NCI-H2107 (cell line): ENCODE results near the gene XPO6.

ENCODE experiments used
- DNase-seq: peaks from one replicate; lab custom pipeline; 2025; lab: John Stamatoyannopoulos, UW

XPO6 gene

DNA sequence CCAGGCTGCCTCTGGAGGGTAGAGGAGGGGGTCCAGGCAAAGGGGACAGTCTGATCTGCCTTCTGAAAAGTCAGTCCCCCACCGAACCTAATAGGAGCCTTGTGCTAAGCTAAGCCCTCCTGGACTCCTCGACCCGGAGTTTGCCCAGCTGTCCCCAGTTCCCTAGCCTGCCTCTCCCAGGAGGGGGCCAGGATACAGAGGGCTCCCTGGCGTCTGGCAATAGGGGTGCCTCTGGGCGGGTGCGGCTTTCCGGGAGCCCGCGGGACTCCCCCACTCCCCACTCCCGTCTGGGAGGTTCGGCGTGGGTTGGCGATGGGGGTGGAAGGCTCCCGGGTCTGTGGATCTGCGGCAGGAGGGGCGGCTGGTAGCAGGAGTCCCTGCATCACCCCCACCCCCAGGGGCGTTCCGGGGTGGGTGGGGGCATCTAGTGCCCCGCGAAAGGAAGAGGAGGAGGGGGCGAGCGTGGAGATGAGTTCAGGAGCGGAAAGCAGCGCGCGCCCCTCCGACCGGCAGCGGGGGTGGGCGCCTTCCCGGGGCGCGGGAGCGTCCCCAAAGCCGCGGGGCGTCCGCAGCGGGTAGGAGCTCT lies 149.4 kb downstream of the XPO6 start:
- no peak for DNase-seq

GRCh38 chr16:28061352-28062101 lies 150.2 kb downstream of the XPO6 start:
- DNase-seq = no peak

- no peak for DNase-seq
Measured at GRCh38 chr16:28059841-28060575, 151.8 kb downstream of the XPO6 start.

DNA sequence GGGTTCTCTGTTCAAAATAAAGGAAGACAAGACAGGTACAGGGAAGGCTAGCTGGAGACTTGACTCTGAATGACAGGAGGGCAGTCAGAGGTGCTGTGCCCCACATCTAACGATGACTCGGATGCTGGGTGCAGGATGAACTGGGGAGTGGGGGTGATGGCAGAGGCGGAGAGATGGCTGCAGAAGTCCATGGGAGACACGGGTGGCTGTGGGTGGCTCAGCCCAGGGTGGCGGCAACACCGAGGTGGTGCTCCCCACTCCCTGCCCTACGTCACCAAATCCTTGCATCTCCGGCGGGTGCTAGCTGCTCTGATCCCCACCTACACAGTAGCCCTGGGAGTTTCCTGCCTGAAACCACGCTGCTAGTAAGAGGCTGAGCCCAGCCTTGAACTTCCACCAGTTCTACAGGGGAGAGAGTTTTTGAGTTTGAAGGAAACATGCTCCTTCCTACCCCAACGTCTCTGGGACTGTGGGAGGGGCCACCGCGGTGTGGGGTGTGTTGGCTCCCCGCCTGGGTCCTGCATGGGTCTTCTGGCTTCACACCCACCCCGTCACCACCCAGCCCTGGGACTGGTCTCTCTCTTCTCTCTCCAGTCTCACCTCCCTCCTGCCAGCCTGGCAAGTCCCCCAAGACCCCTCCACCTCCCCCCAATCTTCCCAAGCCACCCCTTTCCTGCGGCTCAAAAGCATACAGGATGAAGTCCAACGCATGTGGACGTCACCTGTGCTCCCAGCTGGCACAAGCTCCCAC lies 152.8 kb downstream of the XPO6 start:
- DNase-seq = no peak

GRCh38 chr16:28057949-28058348 lies 153.8 kb downstream of the XPO6 start:
- DNase-seq = no peak

DNA sequence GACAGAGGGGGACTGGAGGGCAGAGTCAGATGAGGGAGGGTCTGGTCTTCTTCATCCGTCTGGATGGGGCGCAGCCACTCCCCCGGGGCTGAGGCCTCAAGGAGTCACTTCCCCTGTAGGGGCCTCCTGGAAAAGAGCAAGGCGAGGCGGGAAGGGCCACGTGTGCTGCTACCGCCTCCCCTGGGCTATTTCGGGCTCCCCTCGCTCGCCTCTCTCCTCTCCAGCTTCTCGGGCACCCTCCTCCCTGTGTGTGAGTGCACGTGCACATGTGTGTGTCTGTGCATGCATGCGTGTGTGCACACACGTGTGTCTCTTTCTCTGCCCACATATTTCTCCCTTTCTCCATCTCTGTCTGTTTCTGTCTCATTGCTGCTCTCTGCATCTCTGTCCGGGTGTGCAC lies 158.3 kb downstream of the XPO6 start:
- no peak for DNase-seq

DNA sequence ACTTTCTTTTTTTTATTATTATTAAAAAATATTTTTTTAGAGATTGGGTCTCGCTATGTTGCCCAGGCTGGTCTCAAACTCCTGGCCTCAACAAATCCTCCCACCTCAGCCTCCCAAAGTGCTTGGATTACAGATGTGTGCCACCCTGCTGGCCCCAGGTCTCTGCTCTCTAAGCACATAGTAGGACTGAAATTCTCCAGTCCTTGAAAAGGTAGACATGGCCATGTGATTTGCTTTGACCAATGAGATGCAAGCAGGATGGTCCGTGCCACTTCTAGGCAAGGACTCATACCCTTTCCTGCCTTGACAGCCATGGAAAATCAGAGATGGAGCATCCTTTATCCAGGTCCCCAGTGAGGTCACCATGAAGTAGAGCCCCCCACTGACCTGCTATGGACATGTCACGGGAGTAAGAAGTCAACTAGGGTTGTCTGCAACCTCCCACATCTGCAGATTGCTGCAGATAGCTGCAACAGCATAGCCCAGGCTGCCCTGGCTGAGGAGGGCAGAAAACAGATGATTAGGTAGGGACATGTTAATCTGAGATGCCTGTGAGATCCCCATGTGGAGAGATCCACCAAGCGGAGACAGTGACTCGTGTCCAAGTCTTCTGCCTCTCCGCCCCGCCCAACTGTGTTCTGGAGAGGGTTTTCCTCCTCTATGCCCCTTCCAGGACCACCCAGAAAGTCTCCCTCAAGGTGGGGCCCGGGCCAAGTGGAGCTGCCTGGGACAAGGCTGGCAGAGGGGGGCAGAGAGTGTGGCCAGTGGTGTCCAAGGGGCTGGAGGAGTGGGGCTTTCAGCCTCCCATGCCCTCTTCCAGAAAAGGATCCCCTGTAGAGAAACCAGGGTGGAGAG lies 159.3 kb downstream of the XPO6 start:
- no peak for DNase-seq

DNA sequence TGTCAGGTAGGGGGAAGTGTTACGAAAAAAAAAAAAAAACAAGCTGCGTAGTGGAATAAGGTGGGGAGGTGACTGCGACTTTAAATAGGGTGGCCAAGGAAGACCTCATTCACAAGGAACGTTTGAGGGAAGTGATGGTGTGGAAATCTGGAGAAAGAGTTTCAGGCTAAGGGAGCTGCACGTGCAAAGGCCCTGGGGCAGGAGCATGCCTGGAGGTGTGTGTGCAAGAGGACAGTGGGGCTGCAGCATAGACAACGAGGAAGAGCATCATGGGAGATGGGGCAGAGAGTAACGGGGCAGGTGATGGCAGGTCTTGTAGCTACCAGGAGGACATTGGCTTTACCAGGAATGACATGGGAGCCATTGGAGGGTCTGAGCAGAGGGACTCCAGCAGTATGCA lies 160.3 kb downstream of the XPO6 start:
- no peak for DNase-seq
